C4-2B (cell line): ENCODE data around the gene FUT6.

ENCODE experiments used
- CTCF ChIP-seq: fragments of 450-650 bp; conservative IDR thresholded peaks from 2 replicates; pipeline ENCODE4 v1.5.1; 2017; ENCODE audit warnings: mild to moderate bottlenecking
- ZFX ChIP-seq: fragments of 450-650 bp; IDR thresholded peaks from 2 replicates; pipeline ENCODE4 v1.6.1; 2017

GRCh38 chr19:5809053-5809452 is 30.4 kb downstream of the FUT6 start:
- TF ChIP-seq CTCF (no peak), ZFX (no peak)
